Esophagus squamous epithelium (tissue), 4 donors: Measurements from ENCODE around the gene CCDC15.

Experiments
- CTCF ChIP-seq, 6 experiments: fragments of 450-650 bp in 4 of 6; fragments of 200-600 bp in 2 of 6; sonication (generic) in 2 of 6; IDR thresholded peaks; one replicate each; pipeline ENCODE4 v1.5.1; 2016 to 2019; ENCODE audit warnings: antibody characterized with exemption in 6 of 6, mild to moderate bottlenecking in 4 of 6, moderate library complexity in 4 of 6
- POLR2A ChIP-seq, 4 donors: fragments of 450-650 bp; IDR thresholded peaks; one replicate each; pipeline ENCODE4 v1.6.1; 2017; ENCODE audit warnings: antibody characterized with exemption in 4 of 4, mild to moderate bottlenecking in 4 of 4, moderate library complexity in 3 of 4

- TF ChIP-seq POLR2A (IDR thresholded peaks at IDR 0.05) = no peak
- no peak for TF ChIP-seq CTCF (IDR thresholded peaks at IDR 0.05)
Observed at GRCh38 chr11:125063429-125064043, 109.5 kb downstream of the CCDC15 start.
